Kasumi-1 (cell line): Measurements from ENCODE around the gene MTA1.

ENCODE experiments used
- DNase-seq, 2 experiments: peaks; one replicate each; lab custom pipeline; 2025; lab: John Stamatoyannopoulos, UW

Gene MTA1

GRCh38 chr14:105464501-105464900, 44.9 kb downstream of the MTA1 start:
- no peak for DNase-seq

GRCh38 chr14:105465209-105466031, 45.8 kb downstream of the MTA1 start:
- DNase-seq: no peak

GRCh38 chr14:105466531-105467248, 47.1 kb downstream of the MTA1 start:
- DNase-seq: no peak

- no peak for DNase-seq
Observed at GRCh38 chr14:105467249-105467941, 47.8 kb downstream of the MTA1 start.

- no peak for DNase-seq
Observed at GRCh38 chr14:105467942-105468471, 48.4 kb downstream of the MTA1 start.

- no peak for DNase-seq
Observed at GRCh38 chr14:105468621-105469241, 49.1 kb downstream of the MTA1 start.

GRCh38 chr14:105469456-105470349, 50.1 kb downstream of the MTA1 start:
- DNase-seq: no peak

GRCh38 chr14:105470350-105471296, 51.0 kb downstream of the MTA1 start:
- DNase-seq: no peak

GRCh38 chr14:105471297-105471821, 51.7 kb downstream of the MTA1 start:
- no peak for DNase-seq

GRCh38 chr14:105471823-105472485, 52.3 kb downstream of the MTA1 start:
- DNase-seq: no peak

- no peak for DNase-seq
Observed at GRCh38 chr14:105472486-105472991, 52.9 kb downstream of the MTA1 start.

GRCh38 chr14:105473033-105473676, 53.5 kb downstream of the MTA1 start:
- no peak for DNase-seq

- DNase-seq: peak; percentile 63 to 73
Observed at GRCh38 chr14:105473677-105474482, 54.3 kb downstream of the MTA1 start.

- no peak for DNase-seq
Observed at GRCh38 chr14:105474483-105475268, 55.0 kb downstream of the MTA1 start, which contains the start of gene CRIP2. Gene CRIP2, plus strand, starts transcription at chr14:105474821. Its CDS starts 42 bp downstream, at chr14:105474863.

- DNase-seq: no peak
Observed at GRCh38 chr14:105475269-105476096, 55.9 kb downstream of the MTA1 start.
